ENCODE results near the gene NOC4L.
"Not testable (repeated sequence)": the region's sequence is repeated elsewhere in the genome, so short reads cannot be mapped to it uniquely, and the experiment has no call there.

- TF ChIP-seq POLR2AphosphoS5, POLR2A (IDR thresholded peaks at IDR 0.05): not testable (repeated sequence)
Observed at GRCh38 chr12:132103072-132103471, 41.2 kb upstream of the NOC4L start.
